Epithelial cell of prostate (primary cell): ENCODE measurements around the gene NKAIN1.
A peak's percentile ranks its signal among the peaks of the same experiment; 100 is the strongest.
"Not testable (repeated sequence)": the region's sequence is repeated elsewhere in the genome, so short reads cannot be mapped to it uniquely, and the experiment has no call there.

Source experiments
- DNase-seq: peaks from one replicate; pipeline ENCODE4 v3.0.0-alpha.2; 2011; ENCODE audit warnings: low read depth, low spot score
- H3K27ac ChIP-seq: fragments of 450-650 bp; 2 replicates; pipeline ENCODE4 v1.5.1; 2017; ENCODE audit warnings: mild to moderate bottlenecking

Gene NKAIN1

DNA sequence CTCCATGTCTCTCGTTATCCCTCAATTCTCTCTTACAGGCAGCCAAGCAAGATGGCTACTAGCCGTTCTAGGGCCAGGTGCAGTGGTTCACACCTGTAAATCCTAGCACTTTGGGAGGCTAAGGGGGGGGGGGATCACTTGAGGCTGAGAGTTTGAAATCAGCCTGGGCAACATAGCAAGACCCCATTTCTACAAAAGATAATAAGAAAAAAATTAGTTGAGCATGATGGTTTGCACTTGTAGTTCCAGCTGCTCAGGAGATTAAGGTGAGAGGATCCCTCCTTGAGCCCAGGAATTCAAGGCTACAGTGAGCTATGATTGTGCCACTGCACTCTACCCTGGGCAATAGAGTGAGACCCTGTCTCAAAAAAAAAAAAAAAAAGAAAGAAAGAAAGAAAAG lies 80.4 kb downstream of the NKAIN1 start:
- H3K27ac ChIP-seq = no peak overlapping the region
- DNase-seq = no peak

DNA sequence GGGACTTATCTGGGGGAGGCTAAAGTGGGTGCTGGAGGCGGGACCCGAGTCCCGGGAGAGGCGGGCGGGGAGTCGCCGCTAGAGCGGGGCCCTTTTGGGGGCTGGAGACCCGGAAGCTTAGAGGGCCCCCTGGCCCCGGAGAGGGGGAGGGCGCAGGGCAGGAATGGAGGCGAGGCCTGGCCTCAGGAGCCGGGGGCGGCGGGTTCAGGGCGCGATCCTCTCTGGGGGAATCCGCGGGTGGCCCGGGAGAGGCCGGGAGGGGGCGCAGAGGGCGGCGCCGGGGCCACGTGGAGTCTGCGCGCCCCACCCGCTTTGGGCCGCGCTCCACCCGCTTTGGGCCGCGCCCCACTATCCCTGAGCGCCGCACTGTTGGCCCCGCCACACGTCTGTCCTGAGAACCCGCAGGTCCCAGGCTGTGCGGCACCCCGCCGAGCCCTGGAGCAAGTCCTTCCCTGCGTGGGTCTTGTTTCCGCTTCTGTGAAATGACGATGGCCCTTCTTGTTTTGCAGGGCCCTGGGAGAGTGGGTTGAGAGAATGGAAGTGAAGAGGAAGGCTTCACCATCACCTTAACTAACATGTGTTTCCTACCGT lies 84.4 kb downstream of the NKAIN1 start:
- DNase-seq = no peak
- H3K27ac ChIP-seq = peak overlapping the region; percentile 94

DNA sequence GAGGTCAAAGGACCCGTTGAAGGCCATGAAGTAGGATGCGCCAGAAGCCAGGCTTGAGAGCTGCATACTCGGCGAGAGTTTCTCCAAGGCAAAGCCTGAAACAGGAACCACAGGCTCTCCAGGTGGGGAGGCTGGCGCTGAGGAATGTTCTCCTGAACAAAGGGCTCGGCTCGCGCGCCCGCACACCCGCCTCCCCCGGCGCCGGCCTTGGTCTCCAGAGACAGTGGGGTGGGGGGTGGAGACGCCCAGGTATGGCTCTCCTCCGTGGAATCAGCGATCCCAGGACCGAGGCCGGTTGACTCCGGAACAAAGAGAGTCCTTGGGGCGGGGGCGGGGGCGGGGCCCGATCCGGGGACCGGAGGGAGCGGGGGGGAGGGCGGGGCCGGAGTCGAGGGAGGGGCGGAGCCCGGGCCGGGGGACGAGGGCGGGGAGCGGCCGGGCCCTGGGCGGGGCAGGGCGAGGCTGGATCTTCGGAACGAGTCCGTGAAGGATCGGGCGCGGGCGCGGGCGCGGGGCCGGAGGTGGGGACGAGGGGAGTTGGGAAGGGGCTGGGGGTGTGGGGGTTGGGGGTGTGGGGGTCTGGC lies 85.0 kb downstream of the NKAIN1 start:
- H3K27ac ChIP-seq = peak overlapping the region; percentile 94
- peak; percentile 60 for DNase-seq

DNA sequence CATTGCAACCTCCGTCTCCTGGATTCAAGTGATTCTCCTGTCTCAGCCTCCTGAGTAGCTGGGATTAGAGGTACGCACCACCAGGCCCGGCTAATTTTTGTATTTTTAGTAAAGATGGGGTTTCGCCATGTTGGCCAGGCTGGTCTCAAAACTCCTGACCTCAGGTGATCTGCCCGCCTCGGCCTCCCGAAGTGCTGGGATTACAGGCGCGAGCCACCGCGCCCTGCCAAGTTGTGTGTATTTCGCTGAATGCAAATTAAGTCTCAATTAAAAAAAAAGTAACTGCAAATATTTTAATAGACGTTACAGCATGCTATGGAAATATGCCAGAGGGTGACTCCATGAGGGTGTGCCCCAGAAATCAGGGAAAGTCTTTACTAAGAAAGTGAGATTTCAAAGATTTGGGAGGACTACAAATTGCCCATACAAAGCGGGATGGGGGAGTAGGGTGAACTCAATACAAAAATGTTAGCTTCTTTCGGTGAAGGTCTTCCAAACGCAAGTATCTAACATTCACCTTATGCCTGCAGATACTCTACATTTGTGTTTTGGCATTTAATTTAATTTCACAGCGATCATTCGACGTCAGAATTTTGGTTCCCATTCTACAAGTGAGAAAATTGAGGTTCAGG lies 85.6 kb downstream of the NKAIN1 start:
- peak overlapping the region; percentile 94 for H3K27ac ChIP-seq
- no peak for DNase-seq

DNA sequence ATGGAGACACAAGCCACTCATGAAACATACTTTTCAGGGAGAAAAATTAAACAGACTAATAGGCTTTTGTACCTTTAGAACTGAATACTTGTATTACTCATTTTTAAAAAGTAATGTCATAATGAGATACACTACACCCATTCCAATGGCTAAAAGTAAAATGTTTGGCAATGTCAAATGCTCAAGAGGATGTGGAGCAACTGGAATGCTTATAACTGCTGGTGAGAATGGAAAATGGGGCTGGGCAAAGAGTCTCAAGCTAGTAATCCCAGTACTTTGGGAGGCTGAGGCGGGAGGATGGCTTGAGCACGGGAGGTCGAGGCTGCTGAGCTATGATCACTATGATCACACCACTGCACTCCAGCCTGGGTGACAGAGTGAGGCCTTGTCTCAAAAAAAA lies 86.3 kb downstream of the NKAIN1 start:
- DNase-seq = no peak
- peak overlapping the region; percentile 94 for H3K27ac ChIP-seq

DNA sequence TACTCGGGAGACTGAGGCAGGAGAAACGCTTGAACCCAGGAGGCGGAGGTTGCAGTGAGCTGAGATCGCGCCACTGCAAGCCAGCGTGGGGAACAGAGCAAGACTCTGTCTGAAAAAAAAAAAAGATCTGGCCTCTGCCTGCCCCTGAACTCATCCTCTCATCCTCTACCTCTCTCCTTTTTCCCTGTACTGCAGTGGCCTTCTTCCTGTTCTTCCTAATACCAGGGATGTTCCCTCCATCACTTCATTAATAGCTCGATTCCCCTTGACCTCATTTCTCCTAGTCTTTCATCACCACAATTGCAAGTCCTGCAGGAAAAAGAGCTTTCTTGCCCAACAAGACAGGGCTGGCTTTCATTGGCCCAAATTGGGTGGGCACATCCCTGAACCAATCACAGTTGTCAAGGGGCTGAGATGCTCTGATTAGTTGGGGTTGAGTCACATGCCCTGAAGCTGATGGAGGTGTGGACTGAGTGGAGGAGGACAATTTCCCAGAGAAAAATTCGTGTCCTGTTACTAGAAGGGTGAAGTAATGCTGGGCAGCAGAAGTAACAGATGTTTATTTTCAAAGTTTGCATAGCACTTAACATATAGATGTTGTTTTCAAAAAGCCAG lies 87.4 kb downstream of the NKAIN1 start:
- no peak for DNase-seq
- H3K27ac ChIP-seq = peak overlapping the region; percentile 94

DNA sequence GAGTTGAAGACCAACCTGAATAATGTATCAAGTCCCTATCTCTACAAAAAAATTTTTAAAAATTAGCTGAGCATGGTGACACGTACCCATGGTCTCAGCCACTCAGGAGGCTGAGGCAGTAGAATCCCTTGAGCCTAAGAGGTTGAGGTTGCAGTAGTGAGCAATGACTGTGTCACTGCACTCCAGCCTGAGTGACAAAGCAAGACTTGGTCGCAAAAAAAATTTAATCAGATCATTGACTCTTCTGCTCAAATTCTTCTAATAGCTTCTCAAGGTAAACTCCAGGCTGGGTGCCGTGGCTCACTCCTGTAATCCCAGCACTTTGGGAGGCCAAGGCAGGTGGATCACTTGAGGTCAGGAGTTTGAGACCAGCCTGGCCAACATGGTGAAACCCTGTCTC lies 88.3 kb downstream of the NKAIN1 start:
- peak overlapping the region; percentile 94 for H3K27ac ChIP-seq
- DNase-seq = no peak

DNA sequence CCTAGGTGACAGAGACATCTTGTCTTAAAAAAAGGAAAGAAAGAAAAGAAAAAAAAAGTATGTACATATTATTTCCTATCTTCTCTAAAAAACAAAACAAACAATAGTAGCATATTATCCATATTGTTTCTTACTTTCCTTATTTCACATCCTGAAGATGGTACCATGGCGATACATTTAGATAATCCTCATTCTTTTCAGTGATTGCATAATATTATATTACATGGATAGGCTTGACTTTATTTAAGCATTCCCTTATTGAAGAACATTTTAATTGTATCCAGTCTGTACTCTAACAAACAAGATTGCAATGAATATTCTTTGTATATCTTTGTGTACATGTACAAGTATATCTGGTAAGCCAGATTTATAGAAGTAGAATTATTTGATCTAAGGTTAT lies 91.3 kb downstream of the NKAIN1 start:
- H3K27ac ChIP-seq = no peak overlapping the region
- DNase-seq = no peak

DNA sequence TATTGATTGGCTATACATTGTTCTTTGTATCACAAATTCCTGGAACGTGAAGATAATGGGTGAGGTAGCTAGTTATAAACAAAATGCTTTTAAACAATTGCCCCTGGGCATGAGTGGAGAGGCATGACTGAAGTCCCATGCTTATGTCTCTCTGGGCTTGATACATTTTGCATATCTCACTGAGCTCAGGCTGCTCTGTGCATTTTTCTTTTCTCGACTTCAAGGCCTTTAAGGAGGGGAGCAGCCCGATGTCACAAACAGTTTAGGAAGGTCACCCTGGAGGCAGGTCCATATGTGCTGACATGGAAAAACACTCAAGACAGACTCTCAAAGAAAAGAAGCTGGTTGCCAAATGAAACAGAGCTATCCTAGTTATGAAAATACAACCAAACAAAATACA lies 94.0 kb downstream of the NKAIN1 start:
- H3K27ac ChIP-seq = no peak overlapping the region
- DNase-seq = no peak

DNA sequence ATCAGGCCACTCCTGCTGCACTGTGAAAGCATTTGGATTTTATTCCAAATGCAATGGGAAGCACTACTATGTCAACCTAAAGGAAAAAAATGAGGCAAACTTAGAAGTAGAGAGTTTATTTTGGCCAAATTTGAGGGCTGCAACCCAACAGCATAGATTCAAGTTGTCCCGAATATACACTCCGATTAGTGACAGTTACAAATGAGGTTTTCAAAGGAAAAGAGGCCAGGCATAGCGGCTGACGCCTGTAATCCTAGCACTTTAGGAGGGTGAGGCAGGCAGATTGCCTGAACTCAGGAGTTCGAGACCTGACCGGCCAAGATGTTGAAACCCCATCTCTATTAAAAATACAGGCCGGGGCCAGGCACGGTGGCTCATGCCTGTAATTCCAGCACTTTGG lies 95.2 kb downstream of the NKAIN1 start:
- no peak for DNase-seq
- H3K27ac ChIP-seq = no peak overlapping the region

DNA sequence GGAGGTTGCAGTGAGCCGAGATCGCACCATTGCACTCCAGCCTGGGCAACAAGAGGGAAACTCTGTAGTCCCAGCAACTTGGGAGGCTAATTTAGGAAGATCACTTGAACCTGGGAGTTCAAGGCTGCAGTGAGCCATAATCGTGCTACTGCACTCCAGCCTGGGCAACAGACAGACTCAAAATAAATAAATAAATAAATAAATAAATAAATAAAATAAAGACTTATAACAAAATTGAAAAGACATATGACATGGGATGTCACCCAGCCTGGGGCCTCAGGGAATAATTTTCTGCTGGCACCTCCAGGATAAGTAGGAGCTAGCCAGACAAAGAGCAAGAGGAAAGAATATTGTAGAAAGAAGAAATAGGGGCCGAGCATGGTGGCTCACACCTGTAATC lies 96.2 kb downstream of the NKAIN1 start:
- DNase-seq = no peak
- no peak overlapping the region for H3K27ac ChIP-seq

DNA sequence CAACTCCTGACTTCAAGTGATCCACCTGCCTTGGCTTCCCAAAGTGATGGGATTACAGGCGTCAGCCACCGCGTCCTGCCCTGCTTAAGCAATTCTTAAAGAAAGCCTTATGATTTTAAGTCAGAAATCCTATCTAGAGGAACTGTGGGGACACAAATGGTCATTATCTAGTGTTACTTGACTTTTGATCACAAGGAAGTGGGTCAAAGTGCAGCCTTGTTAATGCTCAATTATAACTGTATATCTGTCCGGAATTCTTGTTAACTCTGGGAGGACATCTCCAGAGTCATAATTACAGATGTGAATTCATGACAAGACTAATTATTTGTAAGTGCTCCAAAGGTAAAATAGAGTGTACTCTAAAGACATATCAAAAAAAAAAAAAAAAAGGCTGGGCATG lies 97.3 kb downstream of the NKAIN1 start:
- H3K27ac ChIP-seq = no peak overlapping the region
- no peak for DNase-seq

DNA sequence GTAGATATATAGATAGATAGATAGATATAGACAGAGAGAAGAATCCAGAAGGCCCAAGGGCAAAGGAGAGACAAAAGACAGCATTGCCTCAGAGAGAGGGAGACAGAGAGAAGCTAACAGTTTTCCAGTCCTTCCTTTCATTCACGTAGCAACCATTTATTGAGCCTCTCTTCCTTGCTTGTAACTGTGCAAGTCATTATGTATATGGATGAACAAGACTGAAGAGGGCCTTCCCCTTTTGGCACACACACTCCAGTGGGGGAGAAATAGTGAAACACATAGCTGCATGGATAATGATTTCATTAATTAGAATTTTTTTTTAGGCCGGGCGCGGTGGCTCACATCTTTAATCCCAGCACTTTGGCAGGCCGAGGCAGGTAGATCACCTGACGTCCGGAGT lies 99.4 kb downstream of the NKAIN1 start:
- no peak for DNase-seq
- no peak overlapping the region for H3K27ac ChIP-seq

DNA sequence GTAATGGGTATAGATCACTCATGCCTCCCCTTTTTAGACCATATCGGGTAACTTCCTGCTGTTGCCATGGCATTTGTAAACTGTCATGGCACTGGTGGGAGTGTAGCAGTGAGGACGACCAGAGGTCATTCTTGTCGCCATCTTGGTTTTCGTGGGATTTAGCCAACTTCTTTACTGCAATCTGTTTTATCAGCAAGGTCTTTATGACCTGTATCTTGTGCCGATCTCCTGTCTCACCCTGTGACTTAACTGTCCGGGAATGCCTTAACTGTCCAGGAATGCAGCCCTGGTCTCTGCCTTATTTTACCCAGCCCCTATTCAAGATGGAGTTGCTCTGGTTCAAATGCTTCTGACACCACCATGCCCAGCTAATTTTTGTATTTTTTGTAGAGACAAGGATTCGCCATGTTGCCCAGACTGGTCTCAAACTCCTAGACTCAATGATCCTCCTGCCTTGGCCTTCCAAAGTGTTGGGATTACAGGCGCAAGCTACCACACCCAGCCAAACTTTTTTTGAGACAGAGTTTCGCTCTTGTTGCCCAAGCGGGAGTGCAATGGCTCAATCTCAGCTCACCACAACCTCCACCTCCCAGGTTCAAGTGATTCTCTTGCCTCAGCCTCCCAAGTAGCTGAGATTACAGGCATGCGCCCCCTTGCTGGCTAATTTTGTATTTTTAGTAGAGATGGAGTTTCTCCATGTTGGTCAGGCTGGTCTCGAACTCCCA lies 100.7 kb downstream of the NKAIN1 start:
- not testable (repeated sequence) for H3K27ac ChIP-seq, DNase-seq

DNA sequence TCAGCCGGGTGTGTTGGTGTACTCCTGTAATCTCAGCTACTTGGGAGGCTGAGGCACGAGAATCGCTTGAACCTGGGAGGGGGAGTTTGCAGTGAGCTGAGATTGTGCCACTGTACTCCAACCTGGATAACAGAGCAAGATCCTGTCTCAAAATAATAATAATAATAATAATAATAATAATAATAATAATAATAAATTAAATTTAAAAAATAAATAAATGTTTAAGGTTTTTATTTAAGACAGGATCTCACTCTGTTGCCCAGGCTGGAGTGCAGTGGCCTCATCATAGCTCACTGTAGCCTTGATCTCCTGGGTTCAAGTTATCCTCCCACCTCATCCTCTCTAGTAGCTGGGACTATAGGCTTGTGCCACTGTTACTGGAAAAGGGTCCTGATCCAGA lies 101.8 kb downstream of the NKAIN1 start:
- not testable (repeated sequence) for DNase-seq

DNA sequence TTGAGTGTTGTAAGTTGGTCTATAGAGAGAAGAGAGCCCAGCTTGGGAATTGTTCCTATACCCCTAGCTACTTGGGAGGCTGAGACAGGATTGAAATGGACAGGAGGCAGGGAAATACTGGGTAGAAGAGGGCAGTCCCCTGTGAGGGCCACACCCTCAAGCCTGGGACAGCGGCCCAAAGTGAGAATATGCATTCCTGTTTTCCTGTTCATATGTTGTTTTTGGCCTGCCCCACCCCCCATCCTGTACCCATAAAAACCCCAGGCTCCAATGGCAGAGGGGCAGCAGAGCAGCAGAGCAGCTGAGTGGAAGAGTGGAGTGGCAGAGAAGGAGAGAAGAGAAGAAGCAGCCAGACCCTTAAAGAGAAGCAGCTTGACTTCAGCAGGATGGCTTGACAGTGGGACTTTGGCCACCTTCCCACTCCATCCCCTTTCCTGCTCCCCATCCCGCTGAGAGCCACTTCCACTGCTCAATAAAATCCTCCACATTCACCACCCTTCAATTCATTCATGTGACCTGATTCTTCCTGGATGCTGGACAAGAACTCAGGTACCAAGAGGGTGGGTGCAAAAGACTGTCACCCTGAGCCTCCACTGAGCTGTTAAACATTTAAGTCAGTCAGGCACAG lies 103.6 kb downstream of the NKAIN1 start:
- no peak for DNase-seq
- no peak overlapping the region for H3K27ac ChIP-seq

More for the DNA sequence above, 101.8 kb downstream of the NKAIN1 start:
- H3K27ac ChIP-seq = not testable (repeated sequence)

DNA sequence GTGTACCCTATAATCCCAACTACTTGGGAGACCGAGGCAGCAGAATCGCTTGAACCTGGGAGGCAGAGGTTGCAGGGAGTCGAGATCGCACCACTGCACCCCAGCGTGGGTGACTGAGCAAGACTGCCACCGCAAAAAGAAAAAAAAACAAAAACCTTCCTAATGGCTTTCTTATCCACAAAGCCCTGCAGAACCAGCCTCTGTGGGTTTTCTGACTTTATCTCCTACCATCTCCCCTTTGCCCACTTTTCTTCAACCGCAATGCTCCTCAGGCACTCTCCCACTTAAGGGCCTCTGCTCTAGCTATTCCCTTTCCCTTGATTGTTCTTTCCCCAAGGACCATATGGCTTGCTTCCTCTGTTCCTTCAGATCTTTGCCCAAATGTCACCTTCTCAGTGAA lies 106.3 kb downstream of the NKAIN1 start:
- H3K27ac ChIP-seq = no peak overlapping the region
- DNase-seq = no peak
